ENCODE results near the gene ZDHHC5.

ZDHHC5 gene

DNA sequence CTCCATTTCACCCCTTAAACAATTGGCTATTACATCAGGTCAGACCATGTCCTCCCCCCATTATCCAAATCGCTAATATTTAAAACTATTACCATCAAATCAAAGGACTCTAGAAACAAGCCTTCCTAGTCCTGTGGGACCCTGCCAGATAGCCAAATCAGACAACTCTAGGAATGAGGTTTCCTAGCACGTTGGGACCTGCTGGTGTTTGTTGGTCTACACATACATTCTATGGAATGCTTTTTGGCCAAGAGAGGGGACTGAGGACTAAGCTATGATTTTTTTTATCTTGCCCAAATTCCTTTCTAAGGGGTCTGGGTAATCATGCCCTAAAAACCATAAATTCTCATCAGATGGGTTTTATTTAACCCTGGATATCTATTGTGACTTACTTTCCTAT is 59.3 kb downstream of the ZDHHC5 start:
- no peak for DNase-seq

- DNase-seq, result no peak
Observed at GRCh38 chr11:57728829-57729228, 60.9 kb downstream of the ZDHHC5 start.

GRCh38 chr11:57729479-57729878 is 61.6 kb downstream of the ZDHHC5 start:
- DNase-seq, result no peak

DNA sequence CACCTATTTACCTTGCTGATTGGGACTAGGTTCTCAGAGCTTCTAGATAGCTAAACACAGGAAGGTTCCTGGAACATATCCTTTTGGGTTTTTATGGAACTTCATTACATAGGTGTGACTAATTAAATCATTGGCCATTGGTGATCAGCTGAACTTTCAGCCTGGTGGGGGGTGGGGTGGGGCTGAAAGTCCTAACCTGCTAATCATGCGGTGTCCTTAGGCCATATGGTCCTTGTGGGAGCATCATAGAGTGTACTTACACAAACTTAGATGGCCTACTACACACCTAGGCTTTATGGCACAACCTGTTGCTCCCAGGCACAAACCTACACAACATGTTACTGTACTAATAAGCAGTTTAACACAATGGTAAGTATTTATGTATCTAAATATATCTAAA is 64.7 kb downstream of the ZDHHC5 start:
- no peak for DNase-seq

DNA sequence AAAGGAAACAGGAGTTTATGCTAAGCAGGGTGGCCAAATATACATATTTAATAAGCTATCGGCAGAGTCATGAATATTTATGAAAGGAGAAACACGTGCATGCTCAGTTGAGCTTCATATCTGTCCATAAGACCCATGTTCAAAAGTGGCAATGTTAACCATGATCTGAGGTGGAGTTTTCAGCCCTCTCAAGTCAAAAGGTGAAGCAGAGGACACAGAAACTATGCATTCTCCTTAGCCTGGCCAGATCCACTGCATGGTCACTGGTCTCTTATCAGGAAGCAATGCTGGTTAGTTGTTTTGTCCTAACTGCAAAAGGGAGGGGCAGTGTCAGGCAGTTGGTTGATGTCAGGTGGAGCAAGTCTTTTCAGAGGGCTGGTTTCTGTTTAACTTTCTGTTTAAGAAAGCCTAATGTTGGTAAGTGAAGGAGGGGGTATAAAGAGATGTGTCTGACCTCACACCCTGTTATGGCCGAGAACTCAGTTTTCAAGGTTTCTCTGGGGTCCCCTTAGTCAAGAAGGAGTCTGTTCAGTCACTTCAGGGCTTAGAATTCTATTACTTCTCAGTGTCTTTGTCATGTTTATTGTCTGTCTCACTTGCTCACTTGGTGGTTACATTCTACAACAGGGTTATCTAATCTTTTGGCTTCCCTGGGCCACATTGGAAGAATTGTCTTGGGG is 67.8 kb downstream of the ZDHHC5 start:
- no peak for DNase-seq

- DNase-seq, result peak; percentile 59 to 98 (median 93)
Observed at GRCh38 chr11:57741132-57742086, 73.5 kb downstream of the ZDHHC5 start, which contains the start of gene SELENOH. TSS of gene SELENOH (plus strand) at chr11:57741491. CDS start at chr11:57741596, 105 bp downstream.

DNA sequence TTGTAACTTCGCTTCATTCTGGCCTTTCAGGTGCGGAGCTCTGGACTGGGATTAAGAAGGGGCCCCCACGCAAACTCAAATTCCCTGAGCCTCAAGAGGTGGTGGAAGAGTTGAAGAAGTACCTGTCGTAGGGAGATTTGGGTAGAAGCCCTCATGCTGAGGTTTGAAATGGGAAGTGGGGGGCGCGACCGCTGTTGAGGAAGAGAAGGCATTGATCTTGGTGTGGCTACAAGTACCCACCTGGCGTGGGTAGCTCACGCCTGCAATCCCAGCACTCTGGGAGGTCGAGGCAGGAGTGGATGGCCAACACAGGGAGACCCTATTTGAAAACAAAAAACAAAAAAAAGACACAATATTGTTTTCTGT is 74.2 kb downstream of the ZDHHC5 start:
- DNase-seq, result no peak

DNA sequence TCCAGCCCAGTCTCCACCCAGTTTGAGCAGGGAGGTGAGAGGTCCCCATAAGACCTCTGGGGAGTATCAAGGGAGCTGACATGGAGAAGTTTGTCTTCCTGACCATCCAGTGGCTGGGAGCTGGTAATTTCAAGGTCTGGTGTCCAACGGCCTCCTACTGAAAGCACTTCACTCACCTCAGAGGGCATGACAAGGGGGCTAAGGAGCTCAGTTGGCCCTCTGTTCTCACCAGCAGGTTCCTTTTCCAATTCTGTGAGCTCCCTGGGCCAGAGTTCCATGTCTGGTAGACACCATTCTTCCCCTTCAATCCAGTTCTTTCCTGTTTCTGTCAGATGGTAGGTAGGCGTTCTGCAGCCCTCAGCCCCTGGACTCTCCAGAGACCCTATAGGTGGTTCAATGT is 76.4 kb downstream of the ZDHHC5 start:
- no peak for DNase-seq

DNA sequence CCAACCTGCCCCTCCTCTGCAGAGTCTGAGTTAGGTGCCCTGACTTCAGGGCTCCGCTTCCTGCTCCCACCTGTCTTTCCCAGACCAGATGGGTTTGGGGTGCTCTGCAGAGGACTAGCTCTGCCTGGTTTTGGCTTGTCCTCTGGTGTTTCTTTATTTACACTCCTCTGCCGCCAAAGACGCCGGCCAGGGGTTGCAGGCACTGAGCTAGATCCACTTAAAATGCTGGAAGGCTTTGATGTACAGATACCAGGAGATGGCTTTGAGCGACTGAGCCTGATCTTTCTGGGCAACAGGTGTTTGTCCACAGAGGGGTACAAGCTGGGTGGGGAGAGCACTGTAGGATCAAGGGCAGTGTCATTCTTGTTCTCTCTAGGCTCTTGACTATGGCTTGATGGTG is 77.3 kb downstream of the ZDHHC5 start:
- DNase-seq, result no peak

GRCh38 chr11:57746920-57747319 is 79.0 kb downstream of the ZDHHC5 start:
- DNase-seq, result no peak

Data from nucleus accumbens (tissue), 56 donors.